SK-N-SH (cell line): ENCODE results near the gene PRAMEF15.
"Not testable (repeated sequence)": the region's sequence is repeated elsewhere in the genome, so short reads cannot be mapped to it uniquely, and the experiment has no call there.

ENCODE experiments used
- CHD2 ChIP-seq: fragments of 150-350 bp; IDR thresholded peaks from 2 replicates; pipeline ENCODE4 v1.6.1; 2018; ENCODE audit warnings: low read length; ENCODE audit not compliant: partially characterized antibody
- CTCF ChIP-seq: fragments of 200-600 bp; sonication (generic); IDR thresholded peaks from 2 replicates; pipeline ENCODE4 v1.6.1; 2017; ENCODE audit warnings: antibody characterized with exemption, mild to moderate bottlenecking, moderate library complexity
- EZH2phosphoT487 ChIP-seq: fragments of 200-600 bp; sonication (generic); IDR thresholded peaks from 2 replicates; pipeline ENCODE4 v1.6.1; 2017; ENCODE audit warnings: low read depth, mixed run types, mild to moderate bottlenecking, antibody characterized with exemption, moderate library complexity, borderline replicate concordance
- GABPA ChIP-seq: IDR thresholded peaks from 2 replicates; pipeline ENCODE4 v1.4.0; 2012; ENCODE audit warnings: low read depth, mild to moderate bottlenecking
- JUND ChIP-seq: IDR thresholded peaks from 2 replicates; pipeline ENCODE4 v1.4.0; 2012
- MAX ChIP-seq: IDR thresholded peaks from 2 replicates; pipeline ENCODE4 v1.4.0; 2012; ENCODE audit warnings: low read depth
- MEF2A ChIP-seq: IDR thresholded peaks from 2 replicates; pipeline ENCODE4 v1.4.0; 2012; ENCODE audit warnings: low read depth, borderline replicate concordance
- MXI1 ChIP-seq: IDR thresholded peaks from 2 replicates; pipeline ENCODE4 v1.6.1; 2012; ENCODE audit warnings: mild to moderate bottlenecking, low read depth, low read length, improper control_type of control experiment
- RCOR1 ChIP-seq: fragments of 150-350 bp; IDR thresholded peaks from 2 replicates; pipeline ENCODE4 v1.6.1; 2017; ENCODE audit warnings: antibody characterized with exemption, low read length
- SIN3A ChIP-seq: IDR thresholded peaks from 2 replicates; pipeline ENCODE4 v1.6.1; 2012; ENCODE audit warnings: low read depth, mild to moderate bottlenecking, low read length, moderate library complexity, borderline replicate concordance
- SMC3 ChIP-seq: IDR thresholded peaks from 2 replicates; pipeline ENCODE4 v1.6.1; 2012; ENCODE audit warnings: low read depth, low read length, improper control_type of control experiment
- USF1 ChIP-seq: IDR thresholded peaks from 2 replicates; pipeline ENCODE4 v1.4.0; 2012; ENCODE audit warnings: low read depth, borderline replicate concordance
- USF2 ChIP-seq: fragments of 150-350 bp; IDR thresholded peaks from 2 replicates; pipeline ENCODE4 v1.6.1; 2017; ENCODE audit warnings: antibody characterized with exemption, low read length, low read depth, borderline replicate concordance
- YY1 ChIP-seq: IDR thresholded peaks from 2 replicates; pipeline ENCODE4 v1.4.0; 2012; ENCODE audit warnings: low read depth, mild to moderate bottlenecking

GRCh38 chr1:13356774-13357173 lies 41.4 kb downstream of the PRAMEF15 start:
- TF ChIP-seq CTCF (peak; percentile 65), SMC3 (peak; percentile 47)
- TF ChIP-seq MXI1, MEF2A, JUND, USF1, CHD2, GABPA, RCOR1, SIN3A, MAX, EZH2phosphoT487, USF2, YY1: not testable (repeated sequence)
